Right cardiac atrium (tissue), 5 donors: Measurements from ENCODE around the gene SNUPN. TPM values are rescaled to one million over a fixed set of nuclear protein-coding genes. Genes with fewer than 3 reads are reported as not detected.
"Not testable (repeated sequence)": the region's sequence is repeated elsewhere in the genome, so short reads cannot be mapped to it uniquely, and the experiment has no call there.

Source experiments
- ATAC-seq, 2 donors: fragments of 200-7000 bp; cut with Tn5 transposase; one replicate each; pipeline versions ENCODE4 v1.8.0 to v1.9.1; 2020; ENCODE audit warnings: moderate library complexity in 2 of 2, mild to moderate bottlenecking in 1 of 2
- DNase-seq, 3 donors: peaks; one replicate each; pipeline ENCODE4 v3.0.0-alpha.2; 2020
- H3K27ac ChIP-seq: one replicate; pipeline ENCODE4 v1.5.1; 2013; ENCODE audit warnings: mild to moderate bottlenecking, low read length, control low read depth, moderate library complexity
- H3K27me3 ChIP-seq: one replicate; pipeline ENCODE4 v1.6.1; 2013; ENCODE audit not compliant: control insufficient read depth, insufficient read depth
- H3K4me1 ChIP-seq: one replicate; pipeline ENCODE4 v1.6.1; 2013; ENCODE audit warnings: low read length; ENCODE audit not compliant: control insufficient read depth, insufficient read depth
- H3K4me3 ChIP-seq: one replicate; pipeline ENCODE4 v1.5.1; 2013; ENCODE audit warnings: low read length, control low read depth
- H3K9me3 ChIP-seq: one replicate; pipeline ENCODE4 v1.6.1; 2013; ENCODE audit warnings: low read length; ENCODE audit not compliant: control insufficient read depth
- WGBS: extraction: QIAGEN DNeasy Blood & Tissue Kit; methylation state at CpG from one replicate; pipeline ENCODE4 v1.1.7; 2013; 5-methylcytosine and 5-hydroxymethylcytosine counted together
- intact Hi-C, 4 donors: fragments of 100-400 bp; cut with DNase I; formaldehyde crosslinking; loops; one replicate each; pipeline versions ENCODE4 v1.11.0 to v1.14.0; 2022 to 2023
- polyA plus RNA-seq: library from polyadenylated mRNA; stranded (reverse); fragments of 200-250 nt; gene quantifications from one replicate; pipeline ENCODE4 v1.2.3, GENCODE V29; 2013
- total RNA-seq, 4 donors: library from RNA; stranded (reverse); fragmentation: NEBNext Ultra II Directional; extraction: Animal tissue kit (Norgen Biotek cat#: 25700); gene quantifications; one replicate each; pipeline ENCODE4 v1.2.1, GENCODE V29; 2021
- donor health status: healthy with polysubstance abuse.
- donor health status: DM: no; HTN: yes; CAD: no.
- donor health status: DM: no; HTN: no; CAD: no.
- donor health status: DM: no; HTN: yes; CAD: no; lungs with severe emphysema.
- donor health status: DM: yes; HTN: yes; CAD: no.

SNUPN gene
- total and polyA plus RNA-seq, 5 donors: 15.3 to 19.8 (median 17.9) TPM

DNA sequence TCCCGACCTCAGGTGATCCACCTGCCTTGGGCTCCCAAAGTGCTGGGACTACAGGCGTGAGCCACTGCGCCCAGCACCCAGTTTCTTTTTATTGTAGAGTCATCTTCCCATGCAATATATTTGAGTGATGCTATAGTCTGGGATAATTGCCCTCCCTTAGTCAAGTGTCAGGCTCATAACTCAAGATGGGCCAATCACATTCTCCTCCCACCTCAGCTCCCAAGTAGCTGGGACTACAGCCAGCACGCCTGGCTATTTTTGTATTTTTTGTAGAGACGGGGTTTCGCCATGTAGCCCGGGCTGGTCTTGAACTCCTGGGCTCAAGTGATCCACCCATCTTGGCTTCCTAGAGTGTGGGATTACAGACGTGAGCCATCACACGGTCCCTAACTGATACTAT is 31.2 kb downstream of the SNUPN start:
- Histone ChIP-seq H3K4me3 (no peak overlapping the region), H3K27ac (no peak overlapping the region), H3K4me1 (peaks cover 2% of the 10 kb centered on the region), H3K9me3 (no peaks in the 10 kb centered on the region), H3K27me3 (no peaks in the 10 kb centered on the region)
- intact Hi-C loops: no loop called here
- ATAC-seq (no peak), DNase-seq (no peak)
- 75% methylated on average over 9 of the region's 9 CpGs for WGBS

DNA sequence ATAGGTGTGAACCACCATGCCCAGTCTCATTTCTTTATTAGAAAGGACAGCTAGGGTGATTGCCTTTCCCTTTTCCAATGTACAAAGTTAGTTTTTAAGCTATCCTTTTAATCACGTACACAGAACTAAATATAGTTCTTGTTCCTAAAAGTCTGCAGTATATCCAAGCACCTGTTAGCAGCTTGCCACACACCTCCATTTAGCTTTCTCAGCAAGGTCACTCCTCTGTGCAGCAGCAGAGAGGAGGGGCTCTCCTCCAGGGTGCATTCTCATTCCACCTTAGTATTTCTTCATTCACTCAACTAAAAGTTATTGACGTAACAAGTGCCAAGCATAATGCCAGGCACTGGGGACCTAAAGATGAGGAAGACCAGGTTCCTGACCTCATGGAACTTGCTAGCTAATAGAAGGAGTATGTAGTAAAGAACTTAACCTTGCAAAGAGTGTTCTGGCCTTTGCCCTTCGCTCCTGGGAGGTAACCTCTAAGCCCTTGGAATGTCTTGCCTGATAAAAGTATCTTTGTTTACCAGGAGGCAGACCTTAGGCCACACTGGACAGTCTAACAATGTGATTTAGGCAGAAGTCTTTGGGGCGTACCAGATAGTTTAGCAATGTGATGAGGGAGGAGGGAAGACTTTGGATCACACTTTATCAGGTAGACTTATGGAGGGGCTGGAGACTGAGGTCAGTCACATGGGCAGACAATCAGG is 33.7 kb downstream of the SNUPN start:
- H3K9me3 ChIP-seq: no peaks in the 10 kb centered on the region
- H3K4me1 ChIP-seq: peaks cover 2% of the 10 kb centered on the region
- ATAC-seq (no peak), DNase-seq (no peak)
- H3K4me3 ChIP-seq: no peak overlapping the region
- no peaks in the 10 kb centered on the region for H3K27me3 ChIP-seq
- 89% methylated on average over 4 of the region's 4 CpGs for WGBS
- intact Hi-C loops: no loop called here
- H3K27ac ChIP-seq: no peak overlapping the region

DNA sequence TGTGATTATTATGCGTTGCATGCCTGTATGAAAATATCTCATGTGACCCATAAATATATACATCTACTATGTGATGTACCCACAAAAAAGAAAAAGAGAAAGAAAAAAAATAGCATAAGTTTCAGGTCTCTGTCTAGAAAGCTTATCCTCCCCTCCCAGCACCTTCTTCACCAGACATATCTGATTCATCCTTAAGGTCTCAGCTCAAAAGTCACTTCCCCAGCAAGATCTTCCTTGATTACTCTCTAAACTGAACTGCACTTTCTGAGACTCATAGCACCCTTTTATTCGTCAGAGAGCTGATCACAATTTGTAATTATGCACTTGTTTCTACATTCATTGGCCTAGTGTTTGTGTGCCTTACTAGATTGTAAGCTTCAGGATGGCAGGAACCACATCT is 35.3 kb downstream of the SNUPN start:
- no peak for DNase-seq
- H3K27me3 ChIP-seq: no peaks in the 10 kb centered on the region
- H3K27ac ChIP-seq: no peak overlapping the region
- peaks cover 2% of the 10 kb centered on the region for H3K4me1 ChIP-seq
- WGBS: 97% methylated on average over 2 of the region's 2 CpGs
- no peaks in the 10 kb centered on the region for H3K9me3 ChIP-seq
- ATAC-seq: no peak
- intact Hi-C loops: no loop called here
- no peak overlapping the region for H3K4me3 ChIP-seq

DNA sequence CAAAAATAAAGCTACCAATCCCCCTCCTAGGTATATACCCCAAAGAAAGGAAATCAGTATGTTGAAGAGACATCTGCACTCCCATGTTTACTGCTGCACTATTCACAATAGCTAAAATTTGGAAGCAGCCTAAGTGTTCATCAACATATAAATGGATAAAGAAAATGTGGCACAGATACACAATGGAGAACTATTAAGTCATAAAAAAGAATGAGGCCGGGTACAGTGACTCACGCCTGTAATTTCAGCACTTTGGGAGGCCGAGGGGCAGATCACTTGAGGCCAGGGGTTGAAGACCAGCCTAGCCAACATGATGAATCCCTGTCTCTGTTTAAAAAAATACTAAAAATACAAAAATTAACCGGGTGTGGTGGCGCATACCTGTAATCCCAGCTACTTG is 36.5 kb downstream of the SNUPN start:
- over 99% methylated on average over 5 of the region's 5 CpGs for WGBS
- DNase-seq: no peak
- Histone ChIP-seq H3K4me3 (no peak overlapping the region), H3K9me3 (no peaks in the 10 kb centered on the region), H3K4me1 (peaks cover 2% of the 10 kb centered on the region), H3K27ac (no peak overlapping the region), H3K27me3 (no peaks in the 10 kb centered on the region)
- no peak for ATAC-seq
- intact Hi-C loops: no loop called here

DNA sequence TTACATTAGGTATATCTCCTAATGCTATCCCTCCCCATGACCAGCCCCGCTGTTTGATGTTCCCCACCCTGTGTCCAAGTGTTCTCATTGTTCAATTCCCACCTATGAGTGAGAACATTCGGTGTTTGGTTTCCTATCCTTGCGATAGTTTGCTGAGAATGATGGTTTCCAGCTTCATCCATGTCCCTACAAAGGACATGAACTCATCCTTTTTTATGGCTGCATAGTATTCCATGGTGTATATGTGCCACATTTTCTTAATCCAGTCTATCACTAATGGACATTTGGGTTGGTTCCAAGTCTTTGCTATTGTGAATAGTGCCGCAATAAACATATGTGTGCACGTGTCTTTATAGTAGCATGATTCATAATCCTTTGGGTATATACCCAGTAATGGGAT is 39.1 kb downstream of the SNUPN start:
- intact Hi-C loops, H3K4me1 ChIP-seq, H3K9me3 ChIP-seq, ATAC-seq, DNase-seq, H3K4me3 ChIP-seq, H3K27ac ChIP-seq, H3K27me3 ChIP-seq: not testable (repeated sequence)
- 96% methylated on average over 5 of the region's 5 CpGs for WGBS

DNA sequence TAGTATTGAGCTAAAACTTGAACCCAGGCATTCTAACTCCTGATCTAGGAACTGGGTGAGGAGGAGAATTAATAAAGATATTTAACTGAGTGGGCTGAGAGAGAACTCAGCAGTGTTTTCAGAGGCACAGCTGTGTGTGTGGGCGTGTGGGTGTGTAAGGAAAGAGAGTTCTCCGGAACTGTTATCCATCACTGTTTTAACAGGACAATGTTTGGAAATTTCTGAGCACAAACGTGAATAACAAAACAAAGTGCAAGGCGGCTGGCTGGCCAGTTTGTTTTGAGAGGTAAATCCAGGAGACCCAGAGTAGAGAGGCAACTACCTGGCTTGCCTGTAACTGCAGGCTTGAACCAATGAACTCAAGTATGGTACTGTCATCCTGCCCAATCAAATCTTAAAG is 41.4 kb downstream of the SNUPN start:
- Histone ChIP-seq H3K27ac (no peak overlapping the region), H3K9me3 (no peaks in the 10 kb centered on the region), H3K27me3 (no peaks in the 10 kb centered on the region), H3K4me3 (no peak overlapping the region), H3K4me1 (no peaks in the 10 kb centered on the region)
- WGBS: 46% methylated on average over 4 of the region's 4 CpGs
- ATAC-seq (no peak), DNase-seq (no peak)
- intact Hi-C loops: no loop called here

DNA sequence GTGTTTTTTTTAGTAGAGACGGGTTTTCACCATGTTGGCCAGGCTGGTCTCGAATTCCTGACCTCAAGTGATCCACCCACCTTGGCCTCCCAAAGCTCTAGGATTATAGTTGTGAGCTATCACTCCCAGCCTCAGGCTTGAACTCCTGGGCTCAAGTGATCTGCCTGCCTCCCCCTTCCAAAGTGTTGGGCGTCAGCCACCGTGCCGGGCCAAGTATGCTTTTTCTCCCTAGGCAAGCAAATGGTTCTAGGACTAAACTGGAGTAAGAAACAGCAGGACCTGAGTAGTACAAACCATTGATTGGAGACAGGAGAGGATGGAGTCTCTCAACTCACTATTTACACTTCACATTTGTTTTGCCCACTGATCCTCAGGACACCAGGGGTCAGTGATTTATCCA is 41.8 kb downstream of the SNUPN start:
- DNase-seq (peak in 1 of 3 donors; percentile 68), ATAC-seq (no peak)
- no peaks in the 10 kb centered on the region for H3K27me3 ChIP-seq
- H3K9me3 ChIP-seq: no peaks in the 10 kb centered on the region
- intact Hi-C loops: no loop called here
- no peak overlapping the region for H3K4me3 ChIP-seq
- no peak overlapping the region for H3K27ac ChIP-seq
- 60% methylated on average over 5 of the region's 5 CpGs for WGBS
- no peaks in the 10 kb centered on the region for H3K4me1 ChIP-seq

DNA sequence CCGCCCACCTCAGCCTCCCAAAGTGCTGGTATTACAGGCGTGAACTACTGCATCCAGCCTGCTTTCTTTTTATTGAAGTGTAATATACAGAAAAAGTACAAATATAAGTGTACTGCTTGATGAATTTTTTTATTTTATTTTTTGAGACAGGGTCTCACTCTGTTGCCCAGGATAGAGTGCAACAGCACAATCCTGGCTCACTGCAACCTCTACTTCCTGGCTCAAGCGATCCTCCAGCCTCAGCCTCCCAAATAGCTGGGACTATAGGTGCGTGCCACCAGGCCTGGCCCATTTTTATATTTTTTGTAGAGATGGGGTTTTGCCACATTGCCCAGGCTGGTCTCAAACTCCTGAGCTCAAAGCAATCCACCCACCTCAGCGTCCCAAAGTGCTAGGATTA is 42.6 kb downstream of the SNUPN start:
- H3K27ac ChIP-seq, H3K4me3 ChIP-seq, H3K9me3 ChIP-seq, DNase-seq, ATAC-seq, H3K27me3 ChIP-seq, intact Hi-C loops, H3K4me1 ChIP-seq: not testable (repeated sequence)
- 99% methylated on average over 5 of the region's 5 CpGs for WGBS

DNA sequence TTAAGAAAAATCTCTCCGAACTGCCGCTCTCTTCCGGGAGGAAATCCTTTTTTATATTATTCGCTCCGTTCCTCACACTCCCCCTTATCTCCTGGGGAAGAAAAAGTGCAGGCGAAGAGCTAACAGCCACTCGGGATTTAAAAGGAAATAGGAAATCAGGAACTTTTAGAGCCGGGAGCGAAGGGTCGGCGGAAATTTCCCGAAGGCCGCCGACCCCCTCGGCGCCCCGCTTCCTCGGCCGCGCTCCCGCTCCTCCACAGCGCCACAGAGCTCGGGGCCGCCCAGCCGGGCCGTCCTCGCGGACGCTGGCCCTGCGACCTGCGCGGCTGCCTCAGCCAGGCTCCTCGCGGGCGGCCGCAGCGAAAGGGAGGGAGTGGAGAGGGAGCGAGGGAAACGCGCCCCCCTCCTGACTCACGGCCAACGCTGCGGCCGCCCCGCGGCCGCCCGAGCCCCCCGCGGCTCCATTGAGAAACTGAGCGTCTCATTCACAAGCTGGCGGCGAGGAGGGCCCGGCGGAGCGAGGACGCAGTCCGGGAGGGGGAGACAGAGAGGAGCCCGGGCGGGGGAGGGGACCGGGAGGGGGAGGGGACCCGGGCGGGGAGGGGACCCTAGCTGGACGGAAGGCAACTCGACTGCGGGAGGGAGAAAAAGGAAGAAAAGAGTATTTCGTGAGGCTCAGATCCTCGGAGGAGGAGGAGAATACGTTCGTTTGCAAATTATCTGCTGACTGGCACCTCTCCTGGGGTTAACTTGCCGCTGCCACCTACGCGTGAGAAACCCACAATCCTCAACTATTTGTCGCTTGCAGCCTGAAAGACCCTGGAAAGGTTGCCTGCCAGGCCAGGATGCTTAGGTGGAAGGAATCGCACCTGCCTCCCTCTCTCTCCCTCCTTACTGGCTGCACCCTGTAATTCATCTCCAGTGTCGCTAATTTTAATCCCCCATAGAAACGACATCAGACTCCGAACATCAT is 46.3 kb downstream of the SNUPN start, which contains the start of gene PTPN9:
Gene PTPN9, minus strand, starts transcription at position 368 of the 973 bp plus-strand sequence. CDS start 539 bp downstream, outside the sequence.
- no peaks in the 10 kb centered on the region for H3K4me1 ChIP-seq
- under 1% methylated on average over 78 of the region's 78 CpGs for WGBS
- no peaks in the 10 kb centered on the region for H3K27me3 ChIP-seq
- intact Hi-C loops: no loop called here
- H3K4me3 ChIP-seq: peak within 1 kb of the TSS; percentile 99
- DNase-seq (peak; percentile 85 to 94 (median 94)), ATAC-seq (peak; percentile 91 to 93)
- H3K9me3 ChIP-seq: no peaks in the 10 kb centered on the region
- peak within 1 kb of the TSS; percentile 87 for H3K27ac ChIP-seq

DNA sequence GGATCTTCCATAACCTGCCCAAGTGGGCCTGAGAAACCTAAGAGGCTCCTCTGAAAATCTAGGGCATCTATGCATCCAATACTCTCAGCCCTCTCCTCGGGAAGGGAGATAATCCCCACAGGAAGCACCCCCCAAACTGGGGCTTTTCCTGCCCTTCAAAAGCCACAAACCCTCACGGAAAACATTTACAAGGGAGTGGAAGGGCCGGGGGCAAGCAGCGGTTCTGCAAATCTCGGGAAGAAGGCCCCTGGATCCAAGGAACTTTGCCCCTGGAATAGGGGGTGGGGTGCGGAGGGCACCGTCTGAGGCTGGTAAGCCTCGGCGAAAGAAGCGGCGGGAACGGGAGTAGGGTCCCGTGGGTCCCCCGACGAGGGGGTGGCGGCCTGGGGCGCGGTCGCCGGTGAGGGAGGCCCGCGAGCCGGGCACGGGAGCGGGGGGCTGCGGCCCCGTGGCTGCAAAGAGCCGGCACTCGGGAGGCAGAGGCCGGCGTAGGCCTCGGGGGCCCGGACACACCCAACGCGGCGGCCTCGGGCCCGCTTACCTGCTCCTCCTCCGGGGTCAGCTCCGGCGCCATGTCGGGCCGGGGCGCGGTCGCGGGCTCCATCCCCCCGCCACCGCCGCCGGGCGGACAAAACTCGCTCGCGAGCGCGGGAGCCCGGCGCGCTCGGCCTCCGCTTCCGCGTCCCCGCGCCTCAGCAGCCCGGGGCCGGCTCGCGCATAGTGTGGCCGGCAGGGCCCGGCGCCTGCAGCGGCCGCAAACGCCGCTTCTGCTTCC is 47.2 kb downstream of the SNUPN start:
- ATAC-seq (peak; percentile 64 to 73), DNase-seq (peak; percentile 28 to 73 (median 71))
- H3K4me3 ChIP-seq: peak overlapping the region; percentile 99
- H3K27me3 ChIP-seq: no peaks in the 10 kb centered on the region
- no peaks in the 10 kb centered on the region for H3K9me3 ChIP-seq
- peak overlapping the region; percentile 87 for H3K27ac ChIP-seq
- WGBS: under 1% methylated on average over 77 of the region's 77 CpGs
- H3K4me1 ChIP-seq: no peaks in the 10 kb centered on the region
- intact Hi-C loops: no loop called here
